Ovary (tissue), 9 donors: Measurements from ENCODE around the gene PAK4. TPM values are rescaled to one million over a fixed set of nuclear protein-coding genes. Genes with fewer than 3 reads are reported as not detected.

Experiments used
- DNase-seq, 5 donors: peaks; one replicate each; pipeline ENCODE4 v3.0.0-alpha.2; 2019 to 2020
- H3K27ac ChIP-seq, 2 donors: fragments of 200-600 bp; one replicate each; pipeline versions ENCODE4 v1.5.1 to v1.8.0; 2019 to 2022
- H3K27me3 ChIP-seq: fragments of 200-600 bp; one replicate; pipeline ENCODE4 v1.8.0; 2022
- H3K36me3 ChIP-seq: fragments of 200-600 bp; sonication (generic); one replicate; pipeline ENCODE4 v1.5.1; 2019
- H3K4me1 ChIP-seq: one replicate; pipeline ENCODE4 v1.8.1; 2013; ENCODE audit warnings: mild to moderate bottlenecking, moderate library complexity; ENCODE audit not compliant: insufficient read depth
- H3K4me3 ChIP-seq: fragments of 200-600 bp; sonication (generic); one replicate; pipeline ENCODE4 v1.5.1; 2017
- H3K9me3 ChIP-seq, 2 donors: fragments of 200-600 bp in 1 of 2; sonication (generic) in 1 of 2; one replicate each; pipeline versions ENCODE4 v1.5.1 to v1.8.1; 2013 to 2019; ENCODE audit warnings: mild to moderate bottlenecking in 1 of 2, moderate library complexity in 1 of 2
- CTCF ChIP-seq, 3 donors: fragments of 450-650 bp in 2 of 3; fragments of 200-600 bp in 1 of 3; IDR thresholded peaks; one replicate each; pipeline versions ENCODE4 v1.5.1 to v1.8.0; 2016 to 2022; ENCODE audit warnings: antibody characterized with exemption in 3 of 3, mild to moderate bottlenecking in 1 of 3
- EP300 ChIP-seq: sonication (generic); formaldehyde crosslinking; IDR thresholded peaks from one replicate; pipeline ENCODE4 v1.6.1; 2017; ENCODE audit warnings: antibody characterized with exemption
- POLR2A ChIP-seq: fragments of 450-650 bp; IDR thresholded peaks from one replicate; pipeline ENCODE4 v1.6.1; 2017; ENCODE audit warnings: antibody characterized with exemption, mild to moderate bottlenecking, moderate library complexity
- WGBS, 3 donors: extraction: QIAGEN DNeasy Blood & Tissue Kit in 1 of 3; methylation state at CpG; one replicate each; pipeline versions ENCODE4 v1.1.5 to v1.1.7; 2013 to 2017; 5-methylcytosine and 5-hydroxymethylcytosine counted together
- intact Hi-C, 4 donors: fragments of 100-400 bp; cut with DNase I; formaldehyde crosslinking; loops; one replicate each; pipeline versions ENCODE4 v1.11.0 to v1.15.1; 2022 to 2023
- polyA plus RNA-seq, 2 donors: library from polyadenylated mRNA; stranded (reverse); fragments of 200-250 nt in 1 of 2; fragments of 350-450 nt in 1 of 2; fragmentation: Illumina TruSeq in 1 of 2; extraction: RNeasy Lipid Tissue Mini Kit (QIAGEN cat#74804) in 1 of 2; gene quantifications; one replicate each; pipeline ENCODE4 v1.2.3, GENCODE V29; 2013 to 2014
- total RNA-seq, 7 donors: library from RNA; depleted of rRNA in 2 of 7; stranded (reverse); fragments of >200 nt in 2 of 7; fragmentation: NEBNext Ultra II Directional in 3 of 7; extraction: Animal tissue kit (Norgen Biotek cat#: 25700) in 3 of 7; gene quantifications; one replicate each; pipeline versions ENCODE4 v1.1.0 to v1.2.4, GENCODE V29; 2016 to 2023
- donor health status: DM: no; HTN: no; CAD: no; lungs with moderate emphysema.
- donor health status: DM: no; HTN: no; CAD: no.
- donor health status: Bipolar disorder and iron deficiency.
- donor health status: DM: yes; HTN: yes; CAD: no.
- donor health status: DM: no; HTN: no; CAD: no.
- donor health status: DM: yes; HTN: yes; CAD: no.

Gene PAK4
- total and polyA plus RNA-seq, 9 donors = 10.4 to 62.2 (median 35.4) TPM

DNA sequence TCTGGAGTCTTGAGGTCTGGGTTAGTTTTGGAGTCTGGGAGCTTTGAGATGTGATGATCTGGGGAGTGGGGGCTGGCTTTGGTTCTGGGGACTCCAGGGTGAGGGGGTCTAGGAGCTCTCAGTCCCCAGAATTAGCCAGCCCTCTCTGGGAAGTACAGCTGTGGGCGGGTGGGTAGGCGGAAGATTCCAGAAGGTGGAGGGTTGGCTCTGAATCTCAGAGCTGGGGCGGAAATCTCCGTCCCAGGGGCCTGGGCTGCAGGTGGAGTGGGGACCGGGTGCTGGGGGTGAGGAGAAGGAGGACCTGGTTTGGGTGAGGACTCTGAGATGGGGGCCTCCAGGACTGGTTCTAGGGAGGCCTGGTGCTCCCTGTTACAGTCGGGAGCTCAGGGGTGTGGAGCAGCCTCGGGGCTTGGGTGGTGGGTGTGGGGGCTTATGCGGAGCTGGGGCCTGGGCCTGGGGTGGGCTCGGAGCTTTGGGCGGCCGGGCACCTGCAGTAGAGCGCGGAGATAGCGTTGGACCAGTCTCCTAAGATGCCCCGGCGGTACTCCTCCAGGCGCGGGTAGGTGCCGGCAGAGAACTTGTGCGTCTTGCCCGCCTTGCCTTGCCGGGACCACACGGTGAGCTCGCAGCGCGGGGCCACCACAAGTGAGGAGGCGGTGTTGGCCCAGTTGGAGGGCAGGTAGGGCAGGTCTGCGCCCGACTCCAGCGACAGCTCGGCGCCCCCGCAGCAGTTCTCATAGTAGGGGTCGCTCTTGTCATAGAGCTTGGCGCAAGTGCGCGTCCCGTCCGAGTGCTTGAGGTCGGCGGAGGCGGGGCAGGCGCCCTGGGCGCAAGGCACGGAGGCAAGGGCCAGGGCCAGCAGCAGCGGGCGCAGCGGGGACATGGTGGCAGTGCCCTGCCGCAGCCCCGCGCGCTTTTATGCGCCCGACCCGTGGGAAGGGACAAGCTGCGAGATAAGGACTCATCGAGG is 78.1 kb downstream of the PAK4 start, which contains the start of gene SYCN:
SYCN (minus strand) TSS at position 892 of the 970 bp plus-strand sequence; CDS start at position 883, 9 bp downstream.
- Histone ChIP-seq H3K36me3 (no peaks in the 10 kb centered on the region), H3K9me3 (no peaks in the 10 kb centered on the region), H3K27me3 (no peaks in the 10 kb centered on the region), H3K4me3 (no peak within 1 kb of the TSS), H3K27ac (no peak within 1 kb of the TSS), H3K4me1 (peaks cover 3% of the 10 kb centered on the region)
- TF ChIP-seq EP300 (no peak), CTCF (IDR thresholded peaks at IDR 0.05) (no peak), POLR2A (no peak)
- intact Hi-C loops = no loop called here
- 30 to 35% (median 34%) methylated on average over 51 to 57 of the region's 57 CpGs for WGBS, 3 donors
- DNase-seq = no peak

- 24 to 30% (median 29%) methylated on average over 3 of the region's 3 CpGs for WGBS, 3 donors
- Histone ChIP-seq H3K36me3 (no peaks in the 10 kb centered on the region), H3K4me1 (peaks cover 3% of the 10 kb centered on the region), H3K9me3 (no peaks in the 10 kb centered on the region), H3K27me3 (no peaks in the 10 kb centered on the region), H3K27ac (no peak overlapping the region), H3K4me3 (no peak overlapping the region)
- DNase-seq = no peak
- no peak for TF ChIP-seq EP300
- no peak for TF ChIP-seq CTCF (IDR thresholded peaks at IDR 0.05)
- no peak for TF ChIP-seq POLR2A
- intact Hi-C loops = no loop called here
Observed at GRCh38 chr19:39205449-39205764, 79.8 kb downstream of the PAK4 start.

GRCh38 chr19:39206122-39206521 is 80.5 kb downstream of the PAK4 start:
- Histone ChIP-seq H3K4me1 (peaks cover 3% of the 10 kb centered on the region), H3K27me3 (no peaks in the 10 kb centered on the region), H3K27ac (no peak overlapping the region), H3K4me3 (no peak overlapping the region), H3K9me3 (no peaks in the 10 kb centered on the region), H3K36me3 (no peaks in the 10 kb centered on the region)
- no peak for DNase-seq
- WGBS, 3 donors = 72 to 79% (median 75%) methylated on average over 6 of the region's 6 CpGs
- intact Hi-C loops = no loop called here
- TF ChIP-seq POLR2A (no peak), EP300 (no peak)

GRCh38 chr19:39207293-39207836 is 81.8 kb downstream of the PAK4 start:
- no peak for DNase-seq
- intact Hi-C loops = no loop called here
- Histone ChIP-seq H3K36me3 (no peaks in the 10 kb centered on the region), H3K9me3 (no peaks in the 10 kb centered on the region), H3K4me1 (peaks cover 3% of the 10 kb centered on the region), H3K27ac (no peak overlapping the region), H3K4me3 (no peak overlapping the region), H3K27me3 (no peaks in the 10 kb centered on the region)
- WGBS, 3 donors = 64 to 70% (median 68%) methylated on average over 6 of the region's 6 CpGs
- TF ChIP-seq CTCF (IDR thresholded peaks at IDR 0.05) (no peak), EP300 (no peak)
